SH-SY5Y (cell line): ENCODE data around the gene RPL29.

Source experiments
- GATA2 ChIP-seq: IDR thresholded peaks from 2 replicates; pipeline ENCODE4 v1.6.1; 2011; ENCODE audit warnings: mild to moderate bottlenecking, low read depth, low read length
- GATA3 ChIP-seq: IDR thresholded peaks from 2 replicates; pipeline ENCODE4 v1.6.1; 2011; ENCODE audit warnings: low read depth, mild to moderate bottlenecking, low read length, moderate library complexity

DNA sequence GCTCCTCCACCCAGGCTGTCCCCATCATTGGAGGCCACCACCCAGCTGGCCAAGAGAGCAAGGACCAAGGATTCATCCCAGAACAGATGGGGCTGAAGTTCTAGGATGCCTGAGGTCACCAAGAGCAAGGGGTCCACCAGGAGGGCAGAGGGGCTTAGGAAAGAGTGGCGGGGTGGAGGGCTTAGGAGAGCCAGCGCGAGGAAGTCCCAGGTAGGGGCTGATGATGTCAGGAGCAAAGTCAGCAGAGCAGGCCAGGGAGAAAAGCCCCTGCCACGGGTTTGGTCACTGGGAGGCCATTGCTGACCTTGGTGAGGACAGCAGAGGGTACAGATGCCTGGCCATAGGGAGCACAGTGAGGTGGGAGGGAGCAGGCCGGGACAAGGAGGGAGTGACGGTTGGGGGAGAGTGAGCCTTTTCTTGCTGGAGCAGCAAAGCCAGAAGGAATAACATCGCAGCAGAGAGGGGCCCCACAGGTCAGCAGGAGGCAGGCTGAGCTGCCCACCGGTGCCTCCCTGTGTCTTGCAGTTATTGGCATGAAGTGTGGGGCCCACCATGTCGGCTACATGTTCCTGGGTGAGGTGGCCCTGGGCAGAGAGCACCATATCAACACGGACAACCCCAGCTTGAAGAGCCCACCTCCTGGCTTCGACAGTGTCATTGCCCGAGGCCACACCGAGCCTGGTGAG is 48.3 kb downstream of the RPL29 start:
- TF ChIP-seq GATA2 (no peak), GATA3 (no peak)
